Activated CD4-positive, alpha-beta T cell treated with anti-CD3 and anti-CD28 coated beads, Interleukin-2, Interleukin-6, amounts not matched to agents 100 ng/mL and 50 ng/mL, durations not matched to agents 16 hours and 8 hours (primary cell): ENCODE results near the gene EFHC1.

Experiments
- DNase-seq: peaks from one replicate; pipeline ENCODE4 v3.0.0-alpha.2; 2020

The EFHC1 gene

GRCh38 chr6:52544602-52545405, 124.7 kb downstream of the EFHC1 start:
- DNase-seq: no peak

GRCh38 chr6:52545406-52546119, 125.4 kb downstream of the EFHC1 start:
- DNase-seq: no peak

GRCh38 chr6:52546192-52546591, 126.0 kb downstream of the EFHC1 start:
- DNase-seq: no peak

- DNase-seq: no peak
Observed at GRCh38 chr6:52546678-52547077, 126.5 kb downstream of the EFHC1 start.

GRCh38 chr6:52547647-52548352, 127.7 kb downstream of the EFHC1 start:
- no peak for DNase-seq

- DNase-seq: no peak
Observed at GRCh38 chr6:52548353-52548713, 128.2 kb downstream of the EFHC1 start.

- DNase-seq: no peak
Observed at GRCh38 chr6:52548999-52549398, 128.9 kb downstream of the EFHC1 start.

- DNase-seq: no peak
Observed at GRCh38 chr6:52549428-52549827, 129.3 kb downstream of the EFHC1 start.

- no peak for DNase-seq
Observed at GRCh38 chr6:52550014-52550575, 130.0 kb downstream of the EFHC1 start.

- DNase-seq: no peak
Observed at GRCh38 chr6:52550870-52551269, 130.7 kb downstream of the EFHC1 start.

- no peak for DNase-seq
Observed at GRCh38 chr6:52551483-52552277, 131.5 kb downstream of the EFHC1 start.

- DNase-seq: no peak
Observed at GRCh38 chr6:52552278-52552643, 132.1 kb downstream of the EFHC1 start.

- DNase-seq: no peak
Observed at GRCh38 chr6:52553158-52553557, 133.0 kb downstream of the EFHC1 start.

- DNase-seq: no peak
Observed at GRCh38 chr6:52553719-52554118, 133.6 kb downstream of the EFHC1 start.

- DNase-seq: no peak
Observed at GRCh38 chr6:52554684-52555280, 134.6 kb downstream of the EFHC1 start.

- no peak for DNase-seq
Observed at GRCh38 chr6:52555518-52556233, 135.5 kb downstream of the EFHC1 start.

GRCh38 chr6:52557389-52558265, 137.5 kb downstream of the EFHC1 start:
- DNase-seq: no peak

GRCh38 chr6:52558266-52559000, 138.3 kb downstream of the EFHC1 start:
- DNase-seq: no peak

GRCh38 chr6:52560462-52560861, 140.3 kb downstream of the EFHC1 start:
- no peak for DNase-seq

GRCh38 chr6:52562911-52563310, 142.8 kb downstream of the EFHC1 start:
- DNase-seq: no peak
